ENCODE results near the gene SORL1. TPM values are rescaled to one million over a fixed set of nuclear protein-coding genes. Genes with fewer than 3 reads are reported as not detected.

SORL1 gene
- total and polyA plus RNA-seq, 2 of the 8 experiments (the other 6 are each of a cell fraction or from before 2014, with no cell fraction given), result 38.1 to 65.5 TPM

- no peak for TF ChIP-seq BRCA1 (IDR thresholded peaks at IDR 0.05; ENCODE audit: low read depth, low read length)
Observed at GRCh38 chr11:121553806-121554205, 101.7 kb downstream of the SORL1 start (continued).

Data from H1 (cell line).